ENCODE measurements around the gene MRPS16. TPM values are rescaled to one million over a fixed set of nuclear protein-coding genes. Genes with fewer than 3 reads are reported as not detected.

Gene MRPS16
- total and polyA plus RNA-seq, 9 of the 15 experiments (the other 6 are each of a cell fraction or from before 2014, with no cell fraction given) = 65.0 to 239 (median 146) TPM

DNA sequence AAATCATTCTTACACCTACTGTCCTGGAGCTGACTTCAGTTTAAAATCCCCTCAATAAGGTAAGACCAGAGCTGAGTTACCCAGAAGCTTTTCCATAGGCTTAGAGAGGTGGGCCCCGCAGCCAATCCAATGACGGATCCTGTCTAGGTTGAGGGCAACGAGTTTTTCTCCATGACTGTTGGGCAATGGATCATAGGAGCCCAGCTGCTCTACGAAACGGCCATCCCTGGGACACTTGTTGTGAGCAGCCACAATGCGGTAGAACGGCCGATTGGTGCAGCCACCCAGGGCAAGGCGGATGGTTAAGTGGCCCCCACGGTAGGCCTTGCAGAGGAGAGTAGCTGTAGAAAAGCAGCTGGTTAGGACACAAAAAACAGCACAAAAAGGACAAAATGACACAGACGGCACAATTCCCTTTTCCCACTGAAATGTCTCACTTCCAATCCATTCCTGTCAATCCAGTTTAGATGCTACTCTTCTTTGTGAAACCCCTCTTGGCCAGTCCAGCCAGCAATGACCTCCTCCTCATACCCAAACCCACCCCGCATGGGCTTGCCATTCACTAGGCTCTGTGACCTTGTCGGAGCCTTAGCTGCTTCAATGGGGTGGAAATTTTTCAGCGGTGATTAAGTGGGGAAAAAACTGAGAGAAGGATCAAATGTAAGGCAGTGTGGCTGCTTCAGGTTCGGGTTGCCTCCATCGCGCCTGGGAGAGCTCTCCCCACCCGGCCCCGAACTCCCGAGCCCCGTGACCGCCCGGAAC, 580 bp downstream of the MRPS16 start:
- FAIRE-seq (peak; percentile 67), ATAC-seq (peak; percentile 73), DNase-seq (ENCODE audit: extremely low read depth in 1 of 4, low spot score in 3 of 4) (peak in 2 of 4 experiments; percentile 58 to 62)
- H3K9ac ChIP-seq (ENCODE audit: insufficient read depth in 1 of 2, low read depth in 2 of 2, low read length in 2 of 2) = peak overlapping the region; percentile 88 to 96
- BruUV-seq (replicated peaks) = TSS peak; percentile 75
- peak overlapping the region; percentile 98 for H3K4me2 ChIP-seq (ENCODE audit: insufficient read depth, low read length)
- peaks cover 28% of the 10 kb centered on the region for H3K36me3 ChIP-seq (ENCODE audit: control insufficient read depth, insufficient read depth, low read length)
- CTCF ChIA-PET (ENCODE audit: low intra/inter-chr PET ratio) = interaction anchor here (0.5 kb wide), 1 partner anchor 280 kb away, joined by 3 read pairs; no protein-coding TSS in a partner anchor
- H3K27ac ChIP-seq (ENCODE audit: extremely low read depth, low read depth, low read length) = peak overlapping the region; percentile 89
- peaks cover 67% of the 10 kb centered on the region for H3K79me2 ChIP-seq (ENCODE audit: control insufficient read depth, insufficient read depth, low read length)
- H3K9me3 ChIP-seq (replicated peaks; ENCODE audit: control insufficient read depth, insufficient read depth, low read depth, low read length) = no peaks in the 10 kb centered on the region
- under 1% methylated on average over 23 of the region's 23 CpGs for WGBS (ENCODE audit: insufficient coverage, low coverage, missing lambda C conversion rate)
- in situ Hi-C loops (cut with MboI) (loop anchor here (5.0 kb wide), 2 partner anchors 390 to 625 kb away; partner anchors contain the start of gene MYOZ1), intact Hi-C loops (cut with micrococcal nuclease) (loop anchor here (2.0 kb wide), 1 partner anchor 83 kb away; the partner anchor contains the start of genes ECD and FAM149B1)
- peaks cover 7 to 29% of the 10 kb centered on the region in 2 experiments; a peak in 4 of 5 replicates for H3K4me1 ChIP-seq (replicated peaks in 1 of 2; ENCODE audit: control insufficient read depth in 2 of 2, insufficient read depth in 2 of 2, low read length in 2 of 2)
- no peaks in the 10 kb centered on the region for H4K20me1 ChIP-seq (replicated peaks; ENCODE audit: control insufficient read depth, insufficient read depth, low read length)
- H3K27me3 ChIP-seq (ENCODE audit: control insufficient read depth in 2 of 2, insufficient read depth in 2 of 2, low read length in 2 of 2) = no peaks in the 10 kb centered on the region
- H3K4me3 ChIP-seq = peak overlapping the region; percentile 59
- POLR2A ChIA-PET = interaction anchor here (0.5 to 4.6 kb wide), 16 partner anchors 9 to 773 kb away, joined by 3 to 26 read pairs (median 4); no protein-coding TSS in a partner anchor
- peak overlapping the region; percentile 97 for H2AFZ ChIP-seq (ENCODE audit: low read depth, low read length)
- no peaks in the 10 kb centered on the region for H3K9me1 ChIP-seq (ENCODE audit: control insufficient read depth, insufficient read depth, low read length)
- TF ChIP-seq SMAD3 (CRISPR knock-in tag; conservative IDR thresholded peaks at IDR 0.05) (0 out of 2 replicates have a peak, but pooled peaks have one; percentile 24), ELF4 (CRISPR knock-in tag; IDR thresholded peaks at IDR 0.05) (no peak), GTF2A2 (tag; IDR thresholded peaks at IDR 0.05) (no peak), ZNF324 (CRISPR knock-in tag; IDR thresholded peaks at IDR 0.05) (no peak), PHF8 (IDR thresholded peaks at IDR 0.05; ENCODE audit: borderline replicate concordance, low read length) (no peak), MECOM (CRISPR knock-in tag; IDR thresholded peaks at IDR 0.05) (no peak), SAFB (IDR thresholded peaks at IDR 0.05; ENCODE audit: borderline replicate concordance, low read depth, low read length) (no peak), CBX3 (IDR thresholded peaks at IDR 0.05; ENCODE audit: borderline replicate concordance in 1 of 2, low read length in 2 of 2) (no peak), MTF1 (CRISPR knock-in tag; IDR thresholded peaks at IDR 0.05; ENCODE audit: borderline replicate concordance) (no peak), ZNF239 (CRISPR knock-in tag; IDR thresholded peaks at IDR 0.05) (peak; percentile 17), KDM2B (CRISPR knock-in tag; IDR thresholded peaks at IDR 0.05) (no peak), FOXK1 (CRISPR knock-in tag; IDR thresholded peaks at IDR 0.05; ENCODE audit: borderline replicate concordance) (peak; percentile 76), FOXP1 (CRISPR knock-in tag; IDR thresholded peaks at IDR 0.05) (0 out of 2 replicates have a peak, but pooled peaks have one; percentile 1), ZZZ3 (IDR thresholded peaks at IDR 0.05) (peak; percentile 63; the same call in 1 of the 2 replicates), TBP (optimal IDR thresholded peaks at IDR 0.05; ENCODE audit: low read depth, low read length) (no peak), CBX5 (IDR thresholded peaks at IDR 0.05; ENCODE audit: borderline replicate concordance, low read depth) (no peak), TAF15 (IDR thresholded peaks at IDR 0.05; ENCODE audit: low read depth, low read length) (no peak)
- TF ChIP-seq, protein P1, sequence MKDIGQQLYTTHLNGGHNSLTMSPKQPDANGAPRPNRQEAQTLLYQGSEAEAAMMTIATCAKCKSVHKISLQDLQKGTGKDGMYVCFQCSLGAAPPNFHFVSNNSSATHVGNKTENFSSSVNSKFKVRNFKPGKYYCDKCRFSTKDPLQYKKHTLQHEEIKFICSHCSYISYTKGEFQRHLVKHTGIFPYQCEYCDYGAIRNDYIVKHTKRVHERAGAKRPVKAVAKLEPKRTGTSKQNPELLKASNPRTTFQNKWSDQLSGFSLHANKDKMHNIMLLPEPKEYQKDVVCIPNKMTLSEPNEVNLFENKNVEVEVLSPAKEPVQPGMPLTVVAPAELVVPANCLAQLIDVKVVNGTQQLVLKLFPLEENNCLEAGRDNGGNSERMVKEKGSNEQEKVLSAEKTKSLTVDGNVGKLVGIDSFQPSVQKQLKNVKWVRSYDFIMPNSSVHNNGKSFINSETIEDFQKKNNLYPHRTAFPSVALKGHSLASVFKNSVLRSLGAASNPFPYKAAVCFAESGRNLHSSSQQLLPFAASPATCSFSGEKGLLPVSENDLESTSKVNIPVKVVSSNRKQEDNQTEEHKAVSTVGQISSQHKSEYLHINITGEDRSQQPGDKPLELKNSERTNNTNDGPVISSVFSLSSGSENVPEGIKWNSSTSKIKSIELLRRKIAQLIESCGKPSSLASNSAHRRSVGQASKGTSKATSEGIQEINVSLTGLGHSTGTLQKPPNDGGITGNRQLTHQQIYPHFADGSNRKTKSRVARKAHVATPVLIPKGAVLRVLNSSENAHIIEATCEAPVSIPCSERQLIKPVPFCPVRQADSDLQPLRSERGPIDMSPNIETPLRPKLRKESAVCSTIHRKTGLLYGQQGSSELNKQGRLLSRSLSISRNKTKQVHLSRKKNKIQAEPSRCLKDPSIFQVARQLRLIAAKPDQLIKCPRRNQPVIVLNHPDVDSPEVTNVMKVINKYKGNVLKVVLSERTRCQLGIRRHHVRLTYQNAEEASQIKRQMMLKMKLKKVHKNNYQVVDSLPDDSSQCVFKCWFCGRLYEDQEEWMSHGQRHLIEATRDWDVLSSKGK (CRISPR knock-in tag; IDR thresholded peaks at IDR 0.05) = no peak
